AG09319 (cell line): ENCODE measurements around the gene NAXE.
"Not testable (repeated sequence)": the region's sequence is repeated elsewhere in the genome, so short reads cannot be mapped to it uniquely, and the experiment has no call there.

Experiments used
- DNase-seq: peaks from one replicate; pipeline ENCODE4 v3.0.0-alpha.2; 2010; ENCODE audit warnings: low read depth; ENCODE audit errors: extremely low read depth
- CTCF ChIP-seq: IDR thresholded peaks from 2 replicates; pipeline ENCODE4 v1.5.1; 2011; ENCODE audit warnings: low read depth, mild to moderate bottlenecking, inconsistent platforms, low read length, moderate library complexity

The NAXE gene

GRCh38 chr1:156549831-156550230, 41.7 kb upstream of the NAXE start:
- no peak for TF ChIP-seq CTCF
- no peak for DNase-seq

- no peak for DNase-seq
- no peak for TF ChIP-seq CTCF
Measured at GRCh38 chr1:156550346-156550745, 41.2 kb upstream of the NAXE start.

- TF ChIP-seq CTCF = no peak
- no peak for DNase-seq
Measured at GRCh38 chr1:156551066-156551643, 40.4 kb upstream of the NAXE start.

- DNase-seq = no peak
- no peak for TF ChIP-seq CTCF
Measured at GRCh38 chr1:156551869-156552268, 39.7 kb upstream of the NAXE start.

- TF ChIP-seq CTCF = no peak
- no peak for DNase-seq
Measured at GRCh38 chr1:156552518-156552917, 39.1 kb upstream of the NAXE start.

GRCh38 chr1:156552937-156553336, 38.6 kb upstream of the NAXE start:
- not testable (repeated sequence) for DNase-seq

GRCh38 chr1:156553860-156554485, 37.6 kb upstream of the NAXE start:
- TF ChIP-seq CTCF = no peak
- no peak for DNase-seq

- TF ChIP-seq CTCF = no peak
Measured at GRCh38 chr1:156554971-156555370, 36.6 kb upstream of the NAXE start.

More at GRCh38 chr1:156554971-156555370, 36.6 kb upstream of the NAXE start:
- no peak for DNase-seq
